ENCODE data around the gene CHAF1B.

Gene CHAF1B

GRCh38 chr21:36465478-36465877 is 80.3 kb downstream of the CHAF1B start:
- TF ChIP-seq GABPA (IDR thresholded peaks at IDR 0.05; ENCODE audit: low read depth), result no peak
- TF ChIP-seq POLR2AphosphoS5 (IDR thresholded peaks at IDR 0.05; ENCODE audit: low read depth), result no peak
- no peak for TF ChIP-seq SPI1 (IDR thresholded peaks at IDR 0.05; ENCODE audit: borderline replicate concordance, low read depth)
- no peak for TF ChIP-seq REST (IDR thresholded peaks at IDR 0.05; ENCODE audit: insufficient replicate concordance, low read depth)
- TF ChIP-seq, protein P1, sequence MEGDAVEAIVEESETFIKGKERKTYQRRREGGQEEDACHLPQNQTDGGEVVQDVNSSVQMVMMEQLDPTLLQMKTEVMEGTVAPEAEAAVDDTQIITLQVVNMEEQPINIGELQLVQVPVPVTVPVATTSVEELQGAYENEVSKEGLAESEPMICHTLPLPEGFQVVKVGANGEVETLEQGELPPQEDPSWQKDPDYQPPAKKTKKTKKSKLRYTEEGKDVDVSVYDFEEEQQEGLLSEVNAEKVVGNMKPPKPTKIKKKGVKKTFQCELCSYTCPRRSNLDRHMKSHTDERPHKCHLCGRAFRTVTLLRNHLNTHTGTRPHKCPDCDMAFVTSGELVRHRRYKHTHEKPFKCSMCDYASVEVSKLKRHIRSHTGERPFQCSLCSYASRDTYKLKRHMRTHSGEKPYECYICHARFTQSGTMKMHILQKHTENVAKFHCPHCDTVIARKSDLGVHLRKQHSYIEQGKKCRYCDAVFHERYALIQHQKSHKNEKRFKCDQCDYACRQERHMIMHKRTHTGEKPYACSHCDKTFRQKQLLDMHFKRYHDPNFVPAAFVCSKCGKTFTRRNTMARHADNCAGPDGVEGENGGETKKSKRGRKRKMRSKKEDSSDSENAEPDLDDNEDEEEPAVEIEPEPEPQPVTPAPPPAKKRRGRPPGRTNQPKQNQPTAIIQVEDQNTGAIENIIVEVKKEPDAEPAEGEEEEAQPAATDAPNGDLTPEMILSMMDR (IDR thresholded peaks at IDR 0.05; ENCODE audit: insufficient read depth, low read length), result no peak
- DNase-seq (ENCODE audit: low read depth in 1 of 2, low spot score in 1 of 2), result no peak
- H3K27ac ChIP-seq (replicated peaks), result no peak overlapping the region
- peaks cover 2% of the 10 kb centered on the region for H3K27me3 ChIP-seq (ENCODE audit: insufficient read depth, poor library complexity, severe bottlenecking)
- no peak overlapping the region for H3K4me3 ChIP-seq (replicated peaks; ENCODE audit: insufficient read depth, low read length)

DNA sequence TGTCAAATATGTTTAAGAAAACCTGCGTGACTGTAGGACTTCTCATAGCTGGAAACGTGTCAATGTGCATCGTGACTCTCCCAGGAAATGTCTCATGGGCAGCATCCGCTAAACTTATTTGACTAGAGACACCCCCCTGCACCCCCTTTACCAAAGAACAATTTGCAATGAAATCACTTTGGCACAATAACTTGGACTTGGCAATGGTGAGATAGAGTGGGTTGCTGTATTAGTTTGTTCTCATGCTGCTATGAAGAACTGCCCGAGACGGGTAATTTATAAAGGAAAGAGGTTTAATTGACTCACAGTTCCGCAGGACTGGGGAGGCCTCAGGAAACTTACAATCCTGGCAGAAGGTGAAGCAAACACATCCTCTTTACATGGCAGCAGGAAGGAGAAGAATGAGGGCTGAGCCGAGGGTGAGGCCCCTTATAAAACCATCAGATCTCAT is 80.9 kb downstream of the CHAF1B start:
- no peak for DNase-seq (ENCODE audit: low read depth in 1 of 2, low spot score in 1 of 2)
- Histone ChIP-seq H3K27me3 (ENCODE audit: insufficient read depth, poor library complexity, severe bottlenecking) (peaks cover 2% of the 10 kb centered on the region), H3K4me3 (replicated peaks; ENCODE audit: insufficient read depth, low read length) (no peak overlapping the region), H3K27ac (replicated peaks) (no peak overlapping the region)
- TF ChIP-seq REST (IDR thresholded peaks at IDR 0.05; ENCODE audit: insufficient replicate concordance, low read depth) (no peak), GABPA (IDR thresholded peaks at IDR 0.05; ENCODE audit: low read depth) (no peak), POLR2AphosphoS5 (IDR thresholded peaks at IDR 0.05; ENCODE audit: low read depth) (no peak), SPI1 (IDR thresholded peaks at IDR 0.05; ENCODE audit: borderline replicate concordance, low read depth) (no peak)
- TF ChIP-seq, protein P1 (IDR thresholded peaks at IDR 0.05; ENCODE audit: insufficient read depth, low read length), result no peak

Data from HL-60 (cell line).